ENCODE results near the gene CLEC1A. TPM values are rescaled to one million over a fixed set of nuclear protein-coding genes. Genes with fewer than 3 reads are reported as not detected.

Gene CLEC1A
- 1 to 10 TPM; 2.7 to 3.2 TPM for total RNA-seq
- polyA plus RNA-seq (ENCODE audit: insufficient read depth, low read depth, low replicate concordance) = 2.9 TPM
- long read RNA-seq, donor 1 = 0 reads
- long read RNA-seq, donor 2 = 0 reads

GRCh38 chr12:10098791-10099190 lies at the start of gene CLEC1A:
TSS of gene CLEC1A (minus strand) at chr12:10098985. CDS start at chr12:10098922, 63 bp downstream.
- DNase-seq = peak; percentile 21
- 39 to 58% methylated on average over 10 of the region's 10 CpGs for WGBS, 2 donors
- intact Hi-C loops (cut with DNase I; ENCODE audit: low total_unique reads) = no loop called here

GRCh38 chr12:10147714-10148403 lies 49.1 kb upstream of the CLEC1A start:
- TF ChIP-seq CTCF (IDR thresholded peaks at IDR 0.05) (no peak), POLR2A (IDR thresholded peaks at IDR 0.05) (no peak)
- intact Hi-C loops (cut with DNase I; ENCODE audit: low total_unique reads) = no loop called here
- peaks cover 2% of the 10 kb centered on the region for H3K4me1 ChIP-seq
- H3K4me3 ChIP-seq = no peak overlapping the region
- H3K9me3 ChIP-seq = no peaks in the 10 kb centered on the region
- no peak for DNase-seq
- 87 to 97% methylated on average over 5 of the region's 5 CpGs for WGBS, 2 donors
- no peak overlapping the region for H3K27ac ChIP-seq
- no peaks in the 10 kb centered on the region for H3K36me3 ChIP-seq (ENCODE audit: low read depth, missing control alignments)
- H3K27me3 ChIP-seq = no peaks in the 10 kb centered on the region

More at GRCh38 chr12:10098791-10099190, at the start of gene CLEC1A:
- H3K27me3 ChIP-seq = no peaks in the 10 kb centered on the region
- H3K4me3 ChIP-seq = no peak within 1 kb of the TSS
- H3K9me3 ChIP-seq = no peaks in the 10 kb centered on the region
- peak within 1 kb of the TSS; percentile 19 to 70 for H3K27ac ChIP-seq
- TF ChIP-seq CTCF (IDR thresholded peaks at IDR 0.05) = no peak
- TF ChIP-seq POLR2A (IDR thresholded peaks at IDR 0.05) = no peak
- peaks cover 11% of the 10 kb centered on the region for H3K4me1 ChIP-seq
- H3K36me3 ChIP-seq (ENCODE audit: low read depth, missing control alignments) = no peaks in the 10 kb centered on the region

- Histone ChIP-seq H3K9me3 (no peaks in the 10 kb centered on the region), H3K4me1 (no peaks in the 10 kb centered on the region), H3K4me3 (no peak overlapping the region), H3K36me3 (ENCODE audit: low read depth, missing control alignments) (no peaks in the 10 kb centered on the region), H3K27me3 (no peaks in the 10 kb centered on the region), H3K27ac (no peak overlapping the region)
- TF ChIP-seq POLR2A (IDR thresholded peaks at IDR 0.05) = no peak
- no peak for TF ChIP-seq CTCF (IDR thresholded peaks at IDR 0.05)
- intact Hi-C loops (cut with DNase I; ENCODE audit: low total_unique reads) = no loop called here
- 0% methylated on average over 1 of the region's 1 CpG for WGBS, 2 donors
- DNase-seq = no peak
These were observed 44.3 kb upstream of the CLEC1A start for GRCh38 chr12:10142976-10143589.

- intact Hi-C loops (cut with DNase I; ENCODE audit: low total_unique reads) = no loop called here
- no peaks in the 10 kb centered on the region for H3K4me1 ChIP-seq
- TF ChIP-seq CTCF (IDR thresholded peaks at IDR 0.05) (peak; percentile 42 to 81 (median 57)), POLR2A (IDR thresholded peaks at IDR 0.05) (no peak)
These were observed 41.2 kb upstream of the CLEC1A start for GRCh38 chr12:10140001-10140400.

More at GRCh38 chr12:10140001-10140400, 41.2 kb upstream of the CLEC1A start:
- H3K27ac ChIP-seq = no peak overlapping the region
- peak; percentile 57 for DNase-seq
- H3K9me3 ChIP-seq = no peaks in the 10 kb centered on the region
- 15 to 47% methylated on average over 2 of the region's 2 CpGs for WGBS, 2 donors
- H3K36me3 ChIP-seq (ENCODE audit: low read depth, missing control alignments) = no peaks in the 10 kb centered on the region
- no peak overlapping the region for H3K4me3 ChIP-seq
- H3K27me3 ChIP-seq = no peaks in the 10 kb centered on the region
